Uterus (tissue), 2 donors: Measurements from ENCODE around the gene INPP5K.

Experiments
- POLR2A ChIP-seq, 2 donors: fragments of 450-650 bp; IDR thresholded peaks; one replicate each; pipeline ENCODE4 v1.6.1; 2016; ENCODE audit warnings: antibody characterized with exemption in 2 of 2, mild to moderate bottlenecking in 1 of 2, moderate library complexity in 1 of 2
- TF ChIP-seq, protein P1 (sequence below), 4 experiments: fragments of 200-600 bp in 2 of 4; fragments of 450-650 bp in 2 of 4; sonication (generic) in 2 of 4; IDR thresholded peaks; one replicate each; pipeline ENCODE4 v1.5.1; 2016 to 2019; ENCODE audit warnings: antibody characterized with exemption in 4 of 4, mild to moderate bottlenecking in 2 of 4, moderate library complexity in 1 of 4

DNA sequence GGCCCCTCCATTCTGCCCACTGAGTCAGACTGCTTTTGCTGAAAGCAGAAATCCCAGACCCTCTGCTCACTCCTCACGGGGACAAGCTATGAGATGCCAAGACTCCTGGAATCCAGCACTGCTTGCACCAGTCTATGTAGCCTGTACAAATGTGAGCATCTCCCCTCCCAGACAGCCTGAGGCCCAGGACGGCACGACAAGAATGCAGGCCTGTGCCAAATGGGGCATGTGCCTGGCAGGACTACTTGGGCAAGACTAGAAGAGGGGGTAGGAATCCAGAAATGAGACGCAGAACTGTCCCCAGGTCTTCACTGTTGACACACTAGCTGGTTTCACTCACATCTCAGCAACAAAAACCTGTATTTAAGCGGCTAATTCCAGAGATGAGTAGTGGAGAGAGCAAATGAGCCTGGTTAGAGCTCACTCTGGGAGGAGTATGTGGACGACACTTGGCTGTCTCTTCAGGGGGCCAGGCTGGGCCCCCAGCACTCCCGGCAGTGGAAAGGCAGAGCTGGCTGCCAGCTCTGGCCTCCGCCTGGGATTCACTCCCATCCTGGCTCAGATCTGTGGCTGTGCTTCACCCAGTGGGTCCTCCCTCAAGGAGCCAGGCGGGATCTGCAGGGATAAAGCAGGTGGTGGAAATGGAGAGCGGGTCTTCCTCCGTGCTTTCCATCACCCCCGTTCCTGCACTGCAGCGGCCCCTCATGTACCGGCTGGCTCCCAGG, 21.0 kb downstream of the INPP5K start:
- TF ChIP-seq, protein P1, sequence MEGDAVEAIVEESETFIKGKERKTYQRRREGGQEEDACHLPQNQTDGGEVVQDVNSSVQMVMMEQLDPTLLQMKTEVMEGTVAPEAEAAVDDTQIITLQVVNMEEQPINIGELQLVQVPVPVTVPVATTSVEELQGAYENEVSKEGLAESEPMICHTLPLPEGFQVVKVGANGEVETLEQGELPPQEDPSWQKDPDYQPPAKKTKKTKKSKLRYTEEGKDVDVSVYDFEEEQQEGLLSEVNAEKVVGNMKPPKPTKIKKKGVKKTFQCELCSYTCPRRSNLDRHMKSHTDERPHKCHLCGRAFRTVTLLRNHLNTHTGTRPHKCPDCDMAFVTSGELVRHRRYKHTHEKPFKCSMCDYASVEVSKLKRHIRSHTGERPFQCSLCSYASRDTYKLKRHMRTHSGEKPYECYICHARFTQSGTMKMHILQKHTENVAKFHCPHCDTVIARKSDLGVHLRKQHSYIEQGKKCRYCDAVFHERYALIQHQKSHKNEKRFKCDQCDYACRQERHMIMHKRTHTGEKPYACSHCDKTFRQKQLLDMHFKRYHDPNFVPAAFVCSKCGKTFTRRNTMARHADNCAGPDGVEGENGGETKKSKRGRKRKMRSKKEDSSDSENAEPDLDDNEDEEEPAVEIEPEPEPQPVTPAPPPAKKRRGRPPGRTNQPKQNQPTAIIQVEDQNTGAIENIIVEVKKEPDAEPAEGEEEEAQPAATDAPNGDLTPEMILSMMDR (IDR thresholded peaks at IDR 0.05): no peak
- TF ChIP-seq POLR2A (IDR thresholded peaks at IDR 0.05): no peak
